ELF-1 (cell line): ENCODE data around the gene CCDC69.
"Not testable (repeated sequence)": the region's sequence is repeated elsewhere in the genome, so short reads cannot be mapped to it uniquely, and the experiment has no call there.

Source experiments
- DNase-seq: peaks from one replicate; pipeline ENCODE4 v3.0.0-alpha.2; 2016; ENCODE audit warnings: low read depth, low spot score

The CCDC69 gene

GRCh38 chr5:151222054-151222789 lies 1.7 kb downstream of the CCDC69 start:
- no peak for DNase-seq

- no peak for DNase-seq
Observed at GRCh38 chr5:151221574-151221973, 2.3 kb downstream of the CCDC69 start.

GRCh38 chr5:151219789-151220188 lies 4.1 kb downstream of the CCDC69 start:
- no peak for DNase-seq

- no peak for DNase-seq
Observed at GRCh38 chr5:151219138-151219537, 4.8 kb downstream of the CCDC69 start.

- DNase-seq = no peak
Observed at GRCh38 chr5:151218177-151218576, 5.7 kb downstream of the CCDC69 start.

GRCh38 chr5:151216781-151217180 lies 7.1 kb downstream of the CCDC69 start:
- no peak for DNase-seq

- DNase-seq = no peak
Observed at GRCh38 chr5:151215546-151215880, 8.4 kb downstream of the CCDC69 start.

GRCh38 chr5:151214614-151215545 lies 9.0 kb downstream of the CCDC69 start:
- peak; percentile 44 for DNase-seq

GRCh38 chr5:151213803-151214613 lies 9.9 kb downstream of the CCDC69 start:
- DNase-seq = peak; percentile 72

GRCh38 chr5:151212406-151212798 lies 11.5 kb downstream of the CCDC69 start:
- no peak for DNase-seq

- DNase-seq = no peak
Observed at GRCh38 chr5:151208481-151208914, 15.4 kb downstream of the CCDC69 start.

GRCh38 chr5:151205411-151205810 lies 18.5 kb downstream of the CCDC69 start:
- peak; percentile 63 for DNase-seq

- no peak for DNase-seq
Observed at GRCh38 chr5:151204051-151204450, 19.8 kb downstream of the CCDC69 start.

- no peak for DNase-seq
Observed at GRCh38 chr5:151202381-151203139, 21.3 kb downstream of the CCDC69 start.

- DNase-seq = no peak
Observed at GRCh38 chr5:151200913-151201595, 22.8 kb downstream of the CCDC69 start.

GRCh38 chr5:151199581-151200185 lies 24.2 kb downstream of the CCDC69 start:
- no peak for DNase-seq

GRCh38 chr5:151198861-151199260 lies 25.0 kb downstream of the CCDC69 start:
- no peak for DNase-seq

- DNase-seq = not testable (repeated sequence)
Observed at GRCh38 chr5:151197291-151197600, 26.6 kb downstream of the CCDC69 start.

GRCh38 chr5:151196556-151197290 lies 27.2 kb downstream of the CCDC69 start:
- DNase-seq = no peak

GRCh38 chr5:151195622-151196021 lies 28.3 kb downstream of the CCDC69 start:
- no peak for DNase-seq
